Endothelial cell (in vitro differentiated cells): ENCODE measurements around the gene SKI. TPM values are rescaled to one million over a fixed set of nuclear protein-coding genes. Genes with fewer than 3 reads are reported as not detected.
"Not testable (repeated sequence)": the region's sequence is repeated elsewhere in the genome, so short reads cannot be mapped to it uniquely, and the experiment has no call there.

Experiments
- DNase-seq: peaks from one replicate; pipeline ENCODE4 v3.0.0; 2021; ENCODE audit warnings: low spot score
- H3K27ac Mint-ChIP-seq: one replicate; pipeline ENCODE4 v1.8.0; 2021; ENCODE audit warnings: mixed read lengths, inconsistent platforms; ENCODE audit not compliant: unreplicated experiment
- H3K27me3 Mint-ChIP-seq: one replicate; pipeline ENCODE4 v1.8.0; 2021; ENCODE audit warnings: mild to moderate bottlenecking, moderate library complexity, mixed read lengths, inconsistent platforms; ENCODE audit not compliant: unreplicated experiment
- H3K36me3 Mint-ChIP-seq: one replicate; pipeline ENCODE4 v1.8.0; 2021; ENCODE audit warnings: mild to moderate bottlenecking, low read depth, mixed read lengths, inconsistent platforms; ENCODE audit not compliant: unreplicated experiment
- H3K4me1 Mint-ChIP-seq: one replicate; pipeline ENCODE4 v1.8.0; 2021; ENCODE audit warnings: mild to moderate bottlenecking, mixed read lengths, inconsistent platforms; ENCODE audit not compliant: unreplicated experiment
- H3K4me3 Mint-ChIP-seq: one replicate; pipeline ENCODE4 v1.8.0; 2021; ENCODE audit warnings: mild to moderate bottlenecking, mixed read lengths, inconsistent platforms; ENCODE audit not compliant: unreplicated experiment
- H3K9me3 Mint-ChIP-seq: one replicate; pipeline ENCODE4 v1.8.0; 2021; ENCODE audit warnings: mixed read lengths, inconsistent platforms; ENCODE audit not compliant: unreplicated experiment
- CTCF ChIP-seq: fragments of 200-600 bp; sonication (generic); IDR thresholded peaks from one replicate; pipeline ENCODE4 v1.5.0; 2021; ENCODE audit warnings: antibody characterized with exemption; ENCODE audit not compliant: unreplicated experiment
- total RNA-seq: library from RNA; stranded (reverse); fragmentation: NEBNext Ultra II Directional; extraction: Animal tissue kit (Norgen Biotek cat#: 25700); gene quantifications from one replicate; pipeline ENCODE4 v1.2.1, GENCODE V29; 2021; ENCODE audit not compliant: unreplicated experiment

The SKI gene
- total RNA-seq, 1 donor from 2014 or later, result 73.3 TPM

- no peak for TF ChIP-seq CTCF
- H3K4me1 Mint-ChIP-seq, result peaks cover 31% of the 10 kb centered on the region
- no peak overlapping the region for H3K4me3 Mint-ChIP-seq
- no peaks in the 10 kb centered on the region for H3K9me3 Mint-ChIP-seq
- DNase-seq, result no peak
- H3K36me3 Mint-ChIP-seq, result peaks cover 9% of the 10 kb centered on the region
- peaks cover 7% of the 10 kb centered on the region for H3K27me3 Mint-ChIP-seq
- no peak overlapping the region for H3K27ac Mint-ChIP-seq
Observed at GRCh38 chr1:2292725-2293450, 64.8 kb downstream of the SKI start.

- Mint-ChIP-seq H3K4me1 (peaks cover 31% of the 10 kb centered on the region), H3K36me3 (peaks cover 9% of the 10 kb centered on the region), H3K4me3 (no peak overlapping the region), H3K9me3 (no peaks in the 10 kb centered on the region), H3K27me3 (peaks cover 7% of the 10 kb centered on the region), H3K27ac (no peak overlapping the region)
- no peak for DNase-seq
- no peak for TF ChIP-seq CTCF
Observed at GRCh38 chr1:2294033-2294724, 66.1 kb downstream of the SKI start.

GRCh38 chr1:2294725-2295078, 66.6 kb downstream of the SKI start:
- TF ChIP-seq CTCF, result no peak
- H3K36me3 Mint-ChIP-seq, result peaks cover 9% of the 10 kb centered on the region
- no peak for DNase-seq
- peaks cover 31% of the 10 kb centered on the region for H3K4me1 Mint-ChIP-seq
- H3K4me3 Mint-ChIP-seq, result no peak overlapping the region
- peaks cover 7% of the 10 kb centered on the region for H3K27me3 Mint-ChIP-seq
- H3K9me3 Mint-ChIP-seq, result no peaks in the 10 kb centered on the region
- no peak overlapping the region for H3K27ac Mint-ChIP-seq

- H3K4me1 Mint-ChIP-seq, result peaks cover 24% of the 10 kb centered on the region
- H3K9me3 Mint-ChIP-seq, result no peaks in the 10 kb centered on the region
- TF ChIP-seq CTCF, result no peak
- H3K4me3 Mint-ChIP-seq, result no peak overlapping the region
- no peak overlapping the region for H3K27ac Mint-ChIP-seq
- peaks cover 7% of the 10 kb centered on the region for H3K27me3 Mint-ChIP-seq
- no peak for DNase-seq
- peaks cover 9% of the 10 kb centered on the region for H3K36me3 Mint-ChIP-seq
Observed at GRCh38 chr1:2295526-2295925, 67.4 kb downstream of the SKI start.

GRCh38 chr1:2296211-2296610, 68.1 kb downstream of the SKI start:
- H3K27me3 Mint-ChIP-seq, H3K36me3 Mint-ChIP-seq, H3K9me3 Mint-ChIP-seq, H3K4me3 Mint-ChIP-seq, DNase-seq: not testable (repeated sequence)
- H3K27ac Mint-ChIP-seq, result peak overlapping the region; percentile 87
- peaks cover 17% of the 10 kb centered on the region for H3K4me1 Mint-ChIP-seq
